SU-DHL-6 (cell line): Measurements from ENCODE around the gene TNNT2.

Source experiments
- CTCF ChIP-seq: fragments of 200-600 bp; sonication (generic); IDR thresholded peaks from one replicate; pipeline ENCODE4 v1.5.1; 2017; ENCODE audit warnings: antibody characterized with exemption, mild to moderate bottlenecking, low read length, moderate library complexity; ENCODE audit not compliant: insufficient read depth, poor library complexity, severe bottlenecking
- EZH2phosphoT487 ChIP-seq: fragments of 200-600 bp; sonication (generic), shearing (Covaris generic); conservative IDR thresholded peaks from 2 replicates; pipeline ENCODE4 v1.6.1; 2018; ENCODE audit warnings: mild to moderate bottlenecking, antibody characterized with exemption, low read length, moderate library complexity, mixed read lengths

GRCh38 chr1:201411292-201411691 lies 33.8 kb upstream of the TNNT2 start:
- no peak for TF ChIP-seq CTCF
- no peak for TF ChIP-seq EZH2phosphoT487
